ENCODE results near the gene ASIC2. TPM values are rescaled to one million over a fixed set of nuclear protein-coding genes. Genes with fewer than 3 reads are reported as not detected.

ASIC2 gene
- total RNA-seq, 1 donor = not detected

DNA sequence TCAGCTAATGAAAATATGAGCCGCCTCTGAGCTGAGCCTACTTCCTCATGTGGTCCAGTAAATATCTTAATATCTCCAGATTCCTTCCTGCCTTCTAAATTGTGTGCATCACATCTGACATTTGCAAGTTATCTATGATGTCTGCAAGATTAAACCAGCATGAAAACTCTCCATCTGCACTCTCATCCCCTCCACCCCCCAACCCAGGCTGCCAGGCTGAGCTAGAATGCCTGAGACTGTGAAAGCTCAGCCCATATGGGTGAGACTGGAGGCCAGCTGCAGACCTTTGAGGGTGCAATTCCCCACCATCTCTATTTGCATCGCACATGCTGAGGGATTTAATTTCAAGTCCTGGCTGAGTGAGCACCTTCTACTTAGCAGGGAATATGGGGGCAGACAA is 82.8 kb downstream of the ASIC2 start:
- no peak for DNase-seq (ENCODE audit: insufficient read length, low spot score, missing footprints)
- Histone ChIP-seq H3K36me3 (ENCODE audit: insufficient read depth, low read length) (no peaks in the 10 kb centered on the region), H2AFZ (ENCODE audit: low read length) (no peak overlapping the region), H3K9me3 (ENCODE audit: low read depth, low read length) (no peaks in the 10 kb centered on the region), H3K79me2 (ENCODE audit: insufficient read depth, low read length) (no peaks in the 10 kb centered on the region), H3K4me1 (ENCODE audit: insufficient read depth, low read length) (no peaks in the 10 kb centered on the region), H3K4me2 (ENCODE audit: insufficient read depth, low read length) (no peak overlapping the region), H3K27ac (ENCODE audit: low read depth, low read length) (no peak overlapping the region), H4K20me1 (ENCODE audit: insufficient read depth, low read length) (no peaks in the 10 kb centered on the region), H3K4me3 (ENCODE audit: insufficient read depth, low read length) (no peak overlapping the region), H3K27me3 (ENCODE audit: insufficient read depth, low read length) (no peaks in the 10 kb centered on the region)
- TF ChIP-seq, protein P1, sequence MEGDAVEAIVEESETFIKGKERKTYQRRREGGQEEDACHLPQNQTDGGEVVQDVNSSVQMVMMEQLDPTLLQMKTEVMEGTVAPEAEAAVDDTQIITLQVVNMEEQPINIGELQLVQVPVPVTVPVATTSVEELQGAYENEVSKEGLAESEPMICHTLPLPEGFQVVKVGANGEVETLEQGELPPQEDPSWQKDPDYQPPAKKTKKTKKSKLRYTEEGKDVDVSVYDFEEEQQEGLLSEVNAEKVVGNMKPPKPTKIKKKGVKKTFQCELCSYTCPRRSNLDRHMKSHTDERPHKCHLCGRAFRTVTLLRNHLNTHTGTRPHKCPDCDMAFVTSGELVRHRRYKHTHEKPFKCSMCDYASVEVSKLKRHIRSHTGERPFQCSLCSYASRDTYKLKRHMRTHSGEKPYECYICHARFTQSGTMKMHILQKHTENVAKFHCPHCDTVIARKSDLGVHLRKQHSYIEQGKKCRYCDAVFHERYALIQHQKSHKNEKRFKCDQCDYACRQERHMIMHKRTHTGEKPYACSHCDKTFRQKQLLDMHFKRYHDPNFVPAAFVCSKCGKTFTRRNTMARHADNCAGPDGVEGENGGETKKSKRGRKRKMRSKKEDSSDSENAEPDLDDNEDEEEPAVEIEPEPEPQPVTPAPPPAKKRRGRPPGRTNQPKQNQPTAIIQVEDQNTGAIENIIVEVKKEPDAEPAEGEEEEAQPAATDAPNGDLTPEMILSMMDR (IDR thresholded peaks at IDR 0.05; ENCODE audit: extremely low read depth, low read depth, low read length) = no peak

DNA sequence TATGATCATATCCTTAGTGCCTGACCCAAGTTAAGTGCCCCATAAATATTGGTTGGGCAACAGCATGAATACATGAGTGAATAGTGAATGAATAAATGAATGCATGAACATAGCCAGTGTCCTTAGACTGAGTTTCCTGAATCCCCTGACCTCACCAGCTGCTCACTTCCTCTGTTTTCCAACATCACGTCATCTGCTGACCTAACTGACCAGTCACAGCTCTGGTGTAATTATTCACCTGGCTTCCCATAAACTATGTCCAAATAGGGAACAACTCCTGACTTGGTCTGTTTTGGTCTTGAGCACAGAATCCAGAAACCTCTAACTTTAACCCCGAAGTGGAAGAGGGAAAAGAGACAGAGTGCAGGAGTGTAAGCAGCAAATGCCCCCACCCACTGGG is 83.4 kb downstream of the ASIC2 start:
- Histone ChIP-seq H3K4me3 (ENCODE audit: insufficient read depth, low read length) (no peak overlapping the region), H3K4me2 (ENCODE audit: insufficient read depth, low read length) (no peak overlapping the region), H3K4me1 (ENCODE audit: insufficient read depth, low read length) (no peaks in the 10 kb centered on the region), H3K27me3 (ENCODE audit: insufficient read depth, low read length) (no peaks in the 10 kb centered on the region), H2AFZ (ENCODE audit: low read length) (no peak overlapping the region), H4K20me1 (ENCODE audit: insufficient read depth, low read length) (no peaks in the 10 kb centered on the region), H3K27ac (ENCODE audit: low read depth, low read length) (no peak overlapping the region), H3K9me3 (ENCODE audit: low read depth, low read length) (no peaks in the 10 kb centered on the region), H3K79me2 (ENCODE audit: insufficient read depth, low read length) (no peaks in the 10 kb centered on the region), H3K36me3 (ENCODE audit: insufficient read depth, low read length) (no peaks in the 10 kb centered on the region)
- no peak for DNase-seq (ENCODE audit: insufficient read length, low spot score, missing footprints)
- TF ChIP-seq, protein P1 (IDR thresholded peaks at IDR 0.05; ENCODE audit: extremely low read depth, low read depth, low read length) = no peak

DNA sequence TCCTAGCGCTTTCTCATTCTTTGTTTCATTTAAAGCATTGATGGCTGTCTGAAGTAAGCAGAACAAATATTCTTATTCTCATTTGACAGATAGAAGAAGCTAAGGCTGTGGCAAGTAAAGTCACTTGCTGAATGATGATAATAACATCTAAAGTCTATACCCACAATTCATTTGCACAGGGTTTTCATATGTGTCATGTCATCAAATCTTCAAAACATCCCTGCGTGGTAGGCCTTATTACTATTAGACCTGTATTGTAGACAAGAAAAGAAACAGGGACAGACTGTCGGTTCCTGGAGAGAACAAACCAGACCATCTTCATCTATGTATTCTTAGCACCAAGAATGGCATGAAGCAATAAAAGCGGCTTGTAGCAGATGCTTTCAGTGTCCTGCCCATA is 85.9 kb downstream of the ASIC2 start:
- DNase-seq (ENCODE audit: insufficient read length, low spot score, missing footprints) = no peak
- H4K20me1 ChIP-seq (ENCODE audit: insufficient read depth, low read length) = no peaks in the 10 kb centered on the region
- H3K4me2 ChIP-seq (ENCODE audit: insufficient read depth, low read length) = no peak overlapping the region
- H3K36me3 ChIP-seq (ENCODE audit: insufficient read depth, low read length) = no peaks in the 10 kb centered on the region
- no peaks in the 10 kb centered on the region for H3K9me3 ChIP-seq (ENCODE audit: low read depth, low read length)
- no peak overlapping the region for H2AFZ ChIP-seq (ENCODE audit: low read length)
- TF ChIP-seq, protein P1 (IDR thresholded peaks at IDR 0.05; ENCODE audit: extremely low read depth, low read depth, low read length) = no peak
- H3K4me1 ChIP-seq (ENCODE audit: insufficient read depth, low read length) = no peaks in the 10 kb centered on the region
- no peak overlapping the region for H3K27ac ChIP-seq (ENCODE audit: low read depth, low read length)
- H3K27me3 ChIP-seq (ENCODE audit: insufficient read depth, low read length) = no peaks in the 10 kb centered on the region
- H3K79me2 ChIP-seq (ENCODE audit: insufficient read depth, low read length) = no peaks in the 10 kb centered on the region
- H3K4me3 ChIP-seq (ENCODE audit: insufficient read depth, low read length) = no peak overlapping the region

DNA sequence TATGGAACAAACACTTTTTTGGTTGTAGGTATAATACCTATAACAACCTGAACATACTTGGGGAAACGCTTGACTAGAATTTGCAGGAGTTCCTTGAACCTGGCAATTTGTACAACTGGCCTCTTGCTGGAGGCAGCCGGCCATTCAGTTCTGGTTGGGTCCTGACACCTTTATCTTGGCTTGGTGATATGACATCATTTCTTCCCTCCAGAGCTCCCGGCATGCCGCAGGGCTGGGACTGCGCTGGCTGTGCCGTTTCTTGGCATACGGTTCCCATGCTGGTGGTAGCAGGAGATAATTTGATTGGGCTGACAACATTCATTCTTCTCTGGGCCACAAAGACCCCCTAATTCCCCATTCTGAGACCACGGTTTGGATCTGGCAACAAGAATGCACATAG is 87.5 kb downstream of the ASIC2 start:
- no peak overlapping the region for H3K4me3 ChIP-seq (ENCODE audit: insufficient read depth, low read length)
- no peaks in the 10 kb centered on the region for H3K79me2 ChIP-seq (ENCODE audit: insufficient read depth, low read length)
- no peak for DNase-seq (ENCODE audit: insufficient read length, low spot score, missing footprints)
- H3K4me1 ChIP-seq (ENCODE audit: insufficient read depth, low read length) = no peaks in the 10 kb centered on the region
- no peak overlapping the region for H3K27ac ChIP-seq (ENCODE audit: low read depth, low read length)
- no peak overlapping the region for H2AFZ ChIP-seq (ENCODE audit: low read length)
- no peaks in the 10 kb centered on the region for H3K9me3 ChIP-seq (ENCODE audit: low read depth, low read length)
- H3K27me3 ChIP-seq (ENCODE audit: insufficient read depth, low read length) = no peaks in the 10 kb centered on the region
- H3K36me3 ChIP-seq (ENCODE audit: insufficient read depth, low read length) = no peaks in the 10 kb centered on the region
- TF ChIP-seq, protein P1 (IDR thresholded peaks at IDR 0.05; ENCODE audit: extremely low read depth, low read depth, low read length) = no peak
- H4K20me1 ChIP-seq (ENCODE audit: insufficient read depth, low read length) = no peaks in the 10 kb centered on the region
- H3K4me2 ChIP-seq (ENCODE audit: insufficient read depth, low read length) = no peak overlapping the region

Measured in osteoblast (primary cell).